Osteocyte (in vitro differentiated cells): ENCODE results near the gene SEC14L2. TPM values are rescaled to one million over a fixed set of nuclear protein-coding genes. Genes with fewer than 3 reads are reported as not detected.

Experiments used
- DNase-seq: peaks from one replicate; pipeline ENCODE4 v3.0.0; 2021; ENCODE audit warnings: mixed read lengths; ENCODE audit not compliant: unreplicated experiment; ENCODE audit errors: extremely low spot score
- H3K27ac Mint-ChIP-seq: one replicate; pipeline ENCODE4 v1.8.0; 2021; ENCODE audit warnings: mild to moderate bottlenecking, mixed read lengths; ENCODE audit not compliant: unreplicated experiment
- H3K27me3 Mint-ChIP-seq: one replicate; pipeline ENCODE4 v1.8.0; 2021; ENCODE audit warnings: mixed read lengths; ENCODE audit not compliant: unreplicated experiment
- H3K36me3 Mint-ChIP-seq: one replicate; pipeline ENCODE4 v1.8.0; 2021; ENCODE audit warnings: mixed read lengths; ENCODE audit not compliant: unreplicated experiment
- H3K4me1 Mint-ChIP-seq: one replicate; pipeline ENCODE4 v1.8.0; 2021; ENCODE audit warnings: mixed read lengths; ENCODE audit not compliant: unreplicated experiment
- H3K4me3 Mint-ChIP-seq: one replicate; pipeline ENCODE4 v1.8.0; 2021; ENCODE audit warnings: mild to moderate bottlenecking, moderate library complexity, mixed read lengths; ENCODE audit not compliant: unreplicated experiment
- H3K9me3 Mint-ChIP-seq: one replicate; pipeline ENCODE4 v1.8.0; 2021; ENCODE audit warnings: mixed read lengths; ENCODE audit not compliant: unreplicated experiment
- CTCF ChIP-seq: fragments of 200-600 bp; sonication (generic); IDR thresholded peaks from 2 replicates; pipeline ENCODE4 v1.5.0; 2021; ENCODE audit warnings: antibody characterized with exemption, mild to moderate bottlenecking, moderate library complexity
- total RNA-seq: library from RNA; stranded (reverse); gene quantifications from 2 replicates; pipeline ENCODE4 v1.2.1, GENCODE V29; 2021

SEC14L2 gene
- total RNA-seq, 1 donor from 2014 or later: 14.9 TPM

GRCh38 chr22:30405731-30406130 lies 8.9 kb downstream of the SEC14L2 start:
- H3K9me3 Mint-ChIP-seq: no peaks in the 10 kb centered on the region
- TF ChIP-seq CTCF: no peak
- peaks cover 22% of the 10 kb centered on the region for H3K4me1 Mint-ChIP-seq
- H3K27me3 Mint-ChIP-seq: no peaks in the 10 kb centered on the region
- H3K36me3 Mint-ChIP-seq: peaks cover 24% of the 10 kb centered on the region
- H3K27ac Mint-ChIP-seq: no peak overlapping the region
- H3K4me3 Mint-ChIP-seq: no peak overlapping the region
- no peak for DNase-seq

DNA sequence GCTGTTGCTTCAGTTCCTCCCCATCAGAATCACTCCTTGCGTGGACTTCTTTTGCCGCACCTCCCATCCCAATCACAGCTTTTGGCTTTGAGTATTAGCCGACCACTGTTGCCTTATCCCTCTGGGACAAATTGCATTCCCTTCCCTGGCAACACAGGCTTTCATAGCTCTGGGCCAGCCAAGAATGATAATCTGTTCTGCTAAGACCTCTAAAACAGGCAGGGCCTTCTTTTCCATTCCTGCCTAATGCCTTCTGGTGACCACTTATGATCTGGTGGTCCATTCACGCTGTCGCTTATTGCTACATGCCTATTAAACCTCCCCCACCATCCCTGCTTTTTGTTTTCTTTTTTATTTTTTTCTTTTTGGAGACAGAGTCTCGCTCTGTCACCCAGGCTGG lies 9.6 kb downstream of the SEC14L2 start:
- Mint-ChIP-seq H3K27me3 (no peaks in the 10 kb centered on the region), H3K27ac (no peak overlapping the region)

GRCh38 chr22:30408388-30409102 lies 11.7 kb downstream of the SEC14L2 start:
- DNase-seq: no peak
- peaks cover 15% of the 10 kb centered on the region for H3K4me1 Mint-ChIP-seq
- peaks cover 33% of the 10 kb centered on the region for H3K36me3 Mint-ChIP-seq
- H3K4me3 Mint-ChIP-seq: no peak overlapping the region
- H3K27ac Mint-ChIP-seq: peak overlapping the region; percentile 84
- no peaks in the 10 kb centered on the region for H3K9me3 Mint-ChIP-seq
- TF ChIP-seq CTCF: no peak
- no peaks in the 10 kb centered on the region for H3K27me3 Mint-ChIP-seq

More for the DNA sequence above, 9.6 kb downstream of the SEC14L2 start:
- no peak for TF ChIP-seq CTCF
- Mint-ChIP-seq H3K36me3 (peaks cover 26% of the 10 kb centered on the region), H3K9me3 (no peaks in the 10 kb centered on the region), H3K4me3 (no peak overlapping the region), H3K4me1 (peaks cover 22% of the 10 kb centered on the region)
- no peak for DNase-seq

DNA sequence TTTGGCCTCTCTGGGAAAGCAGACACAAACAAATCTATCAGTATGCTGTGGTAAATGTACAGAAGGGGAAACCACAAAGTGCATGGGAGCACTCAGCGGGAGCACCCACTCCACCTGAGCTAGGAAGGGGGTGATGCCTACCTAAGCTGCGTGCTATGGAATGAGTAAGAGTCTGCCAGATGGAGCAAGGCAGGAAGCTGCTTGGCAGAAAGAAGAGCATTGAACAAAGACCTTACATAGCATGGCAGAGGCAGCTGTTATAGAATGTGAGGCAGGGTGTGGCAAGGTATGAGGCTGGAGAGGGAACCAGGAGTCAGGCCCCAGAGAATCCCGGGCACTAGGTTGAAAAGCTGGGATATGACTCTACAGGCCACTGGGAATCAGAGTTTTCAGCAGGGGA lies 15.0 kb downstream of the SEC14L2 start:
- Mint-ChIP-seq H3K9me3 (no peaks in the 10 kb centered on the region), H3K36me3 (peaks cover 37% of the 10 kb centered on the region), H3K4me3 (no peak overlapping the region), H3K4me1 (peaks cover 17% of the 10 kb centered on the region), H3K27me3 (no peaks in the 10 kb centered on the region), H3K27ac (peak overlapping the region; percentile 32)
- DNase-seq: no peak
- TF ChIP-seq CTCF: no peak

DNA sequence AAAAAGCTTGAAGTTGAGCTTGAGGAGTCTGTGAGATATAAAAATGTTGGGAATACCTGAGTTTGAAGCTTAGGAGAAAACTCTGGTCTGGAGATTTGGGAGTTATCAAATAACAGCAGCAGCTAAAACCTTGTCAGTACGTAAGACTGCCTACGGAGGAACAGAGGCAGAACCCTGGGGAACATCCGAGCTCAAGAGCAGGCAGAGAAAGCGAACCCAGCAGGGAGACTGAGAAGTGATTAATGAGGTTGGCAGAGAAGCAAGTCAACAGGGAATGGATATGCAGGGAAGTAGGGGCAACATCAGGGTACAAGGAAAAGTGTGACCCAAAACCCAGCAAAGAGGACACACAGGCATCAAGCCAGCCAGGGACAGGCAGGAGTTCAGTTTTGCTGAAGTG lies 16.2 kb downstream of the SEC14L2 start:
- Mint-ChIP-seq H3K9me3 (no peaks in the 10 kb centered on the region), H3K4me3 (no peak overlapping the region), H3K27me3 (no peaks in the 10 kb centered on the region), H3K36me3 (peaks cover 41% of the 10 kb centered on the region), H3K4me1 (peaks cover 17% of the 10 kb centered on the region), H3K27ac (peak overlapping the region; percentile 35)
- no peak for TF ChIP-seq CTCF
- no peak for DNase-seq
